NCI-H2029 (cell line): ENCODE measurements around the gene ARHGAP31.

ENCODE experiments used
- DNase-seq: peaks from one replicate; lab custom pipeline; 2025; lab: John Stamatoyannopoulos, UW

The ARHGAP31 gene

GRCh38 chr3:119443179-119443578, 149.0 kb downstream of the ARHGAP31 start:
- no peak for DNase-seq

- DNase-seq: no peak
Observed at GRCh38 chr3:119444590-119444989, 150.4 kb downstream of the ARHGAP31 start.

GRCh38 chr3:119453822-119454221, 159.6 kb downstream of the ARHGAP31 start:
- no peak for DNase-seq

GRCh38 chr3:119456469-119456868, 162.3 kb downstream of the ARHGAP31 start:
- DNase-seq: no peak

GRCh38 chr3:119457246-119457645, 163.1 kb downstream of the ARHGAP31 start:
- DNase-seq: no peak

GRCh38 chr3:119463171-119464169, 169.3 kb downstream of the ARHGAP31 start, which contains the start of gene TMEM39A:
TSS of gene TMEM39A (minus strand) at chr3:119463615. CDS start at chr3:119462074, 1,541 bp downstream.
- peak; percentile 98 for DNase-seq

- DNase-seq: no peak
Observed at GRCh38 chr3:119468041-119468440, 173.9 kb downstream of the ARHGAP31 start.

- peak; percentile 46 for DNase-seq
Observed at GRCh38 chr3:119469418-119470189, 175.4 kb downstream of the ARHGAP31 start.
